SH-SY5Y (cell line): ENCODE data around the gene ZNF93.

Experiments
- GATA2 ChIP-seq: IDR thresholded peaks from 2 replicates; pipeline ENCODE4 v1.6.1; 2011; ENCODE audit warnings: mild to moderate bottlenecking, low read depth, low read length
- GATA3 ChIP-seq: IDR thresholded peaks from 2 replicates; pipeline ENCODE4 v1.6.1; 2011; ENCODE audit warnings: low read depth, mild to moderate bottlenecking, low read length, moderate library complexity

DNA sequence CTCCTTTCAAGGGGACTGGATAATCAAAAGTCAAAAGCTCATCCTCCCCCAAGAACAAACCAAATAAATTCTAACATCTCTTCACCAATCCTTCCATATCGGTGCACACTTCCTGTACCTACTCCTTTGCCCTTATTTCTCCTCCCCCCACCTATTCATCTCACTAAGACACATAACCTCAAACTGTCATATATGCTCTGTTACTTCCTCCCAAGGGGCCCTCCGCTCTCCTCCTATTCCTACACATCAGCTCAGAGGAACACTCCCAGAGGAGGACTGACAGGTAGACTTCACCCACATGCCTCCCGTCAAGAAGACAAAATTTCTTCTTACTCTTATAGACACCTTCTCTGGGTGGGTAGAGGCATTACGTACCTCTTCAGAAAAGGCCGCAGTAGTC is 48.1 kb downstream of the ZNF93 start:
- no peak for TF ChIP-seq GATA2
- TF ChIP-seq GATA3: no peak
